ENCODE data around the gene CXCL10.

The CXCL10 gene

DNA sequence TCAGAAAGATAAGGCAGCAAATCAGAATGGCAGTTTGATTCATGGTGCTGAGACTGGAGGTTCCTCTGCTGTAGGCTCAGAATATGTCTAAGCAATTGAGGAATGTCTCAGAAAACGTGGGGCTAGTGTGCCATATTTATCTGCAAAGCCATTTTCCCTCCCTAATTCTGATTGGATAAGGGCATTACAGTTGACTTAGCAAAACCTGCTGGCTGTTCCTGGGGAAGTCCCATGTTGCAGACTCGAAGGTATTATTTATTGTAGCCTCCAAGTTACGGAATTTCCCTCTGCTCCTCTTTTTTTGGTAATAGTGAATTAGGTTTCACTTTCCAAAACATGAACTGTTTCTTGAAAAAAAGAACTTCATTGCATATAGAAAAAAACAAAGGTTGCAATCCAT lies at the start of gene CXCL10:
TSS of gene CXCL10 (minus strand) at position 109 of the 400 bp plus-strand sequence. CDS start at position 43, 66 bp downstream.
- DNase-seq (ENCODE audit: low read depth): peak; percentile 18
- TF ChIP-seq, protein P1, sequence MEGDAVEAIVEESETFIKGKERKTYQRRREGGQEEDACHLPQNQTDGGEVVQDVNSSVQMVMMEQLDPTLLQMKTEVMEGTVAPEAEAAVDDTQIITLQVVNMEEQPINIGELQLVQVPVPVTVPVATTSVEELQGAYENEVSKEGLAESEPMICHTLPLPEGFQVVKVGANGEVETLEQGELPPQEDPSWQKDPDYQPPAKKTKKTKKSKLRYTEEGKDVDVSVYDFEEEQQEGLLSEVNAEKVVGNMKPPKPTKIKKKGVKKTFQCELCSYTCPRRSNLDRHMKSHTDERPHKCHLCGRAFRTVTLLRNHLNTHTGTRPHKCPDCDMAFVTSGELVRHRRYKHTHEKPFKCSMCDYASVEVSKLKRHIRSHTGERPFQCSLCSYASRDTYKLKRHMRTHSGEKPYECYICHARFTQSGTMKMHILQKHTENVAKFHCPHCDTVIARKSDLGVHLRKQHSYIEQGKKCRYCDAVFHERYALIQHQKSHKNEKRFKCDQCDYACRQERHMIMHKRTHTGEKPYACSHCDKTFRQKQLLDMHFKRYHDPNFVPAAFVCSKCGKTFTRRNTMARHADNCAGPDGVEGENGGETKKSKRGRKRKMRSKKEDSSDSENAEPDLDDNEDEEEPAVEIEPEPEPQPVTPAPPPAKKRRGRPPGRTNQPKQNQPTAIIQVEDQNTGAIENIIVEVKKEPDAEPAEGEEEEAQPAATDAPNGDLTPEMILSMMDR (IDR thresholded peaks at IDR 0.05; ENCODE audit: insufficient read depth, low read depth, low read length, missing control alignments): no peak
- no peak within 1 kb of the TSS for H3K4me3 ChIP-seq (ENCODE audit: low read depth, low read length)

DNA sequence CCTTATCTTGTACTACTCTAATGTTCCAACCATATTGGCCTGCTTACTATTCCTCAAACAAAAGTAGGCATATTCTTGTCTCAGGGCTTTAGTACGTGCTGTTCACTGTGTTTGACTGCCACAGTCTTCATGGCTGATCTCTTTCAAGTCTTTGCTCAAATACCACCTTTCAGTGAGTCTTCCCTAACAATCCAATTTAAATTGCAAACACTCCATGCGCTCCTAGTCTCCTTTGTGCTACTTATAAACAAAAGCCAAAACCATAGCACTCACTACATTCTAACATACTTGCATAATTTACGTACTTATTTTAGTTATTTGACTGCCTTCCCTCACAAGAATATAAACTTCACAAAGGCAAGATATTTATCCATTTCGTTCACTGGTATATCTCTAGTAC lies 49.5 kb upstream of the CXCL10 start:
- DNase-seq (ENCODE audit: low read depth): no peak
- H3K4me3 ChIP-seq (ENCODE audit: low read depth, low read length): no peak overlapping the region
- TF ChIP-seq, protein P1 (IDR thresholded peaks at IDR 0.05; ENCODE audit: insufficient read depth, low read depth, low read length, missing control alignments): no peak

DNA sequence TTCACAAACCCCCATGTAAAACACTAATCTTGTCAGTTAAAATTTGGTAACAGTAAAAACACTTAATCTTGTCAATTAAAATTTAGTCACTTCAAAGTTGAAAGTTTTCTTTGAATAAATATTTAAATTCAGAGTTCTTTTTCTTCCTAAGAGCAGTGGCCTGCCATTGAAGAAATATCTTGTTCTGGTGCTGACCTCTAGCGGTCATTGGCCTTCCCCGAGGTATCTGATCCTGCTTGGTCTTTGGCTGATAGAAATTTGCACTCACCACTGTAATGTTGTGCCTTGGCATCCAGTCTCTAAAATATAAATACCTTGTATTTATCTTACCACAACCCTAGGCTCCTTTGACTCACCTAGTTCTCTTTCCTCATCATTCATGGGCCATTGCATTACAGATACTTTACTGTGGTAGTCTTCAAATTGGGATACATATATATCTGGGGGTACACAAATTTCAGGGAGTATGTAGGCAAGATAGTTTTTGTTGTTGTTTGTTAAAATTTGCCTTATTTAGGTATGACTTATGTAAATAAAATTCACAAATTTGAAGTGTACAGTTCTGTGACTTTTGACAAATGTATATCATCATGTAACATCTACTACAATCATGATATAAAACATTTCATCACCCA lies 44.5 kb upstream of the CXCL10 start:
- DNase-seq (ENCODE audit: low read depth): peak; percentile 81
- TF ChIP-seq, protein P1 (IDR thresholded peaks at IDR 0.05; ENCODE audit: insufficient read depth, low read depth, low read length, missing control alignments): peak; percentile 83
- no peak overlapping the region for H3K4me3 ChIP-seq (ENCODE audit: low read depth, low read length)

DNA sequence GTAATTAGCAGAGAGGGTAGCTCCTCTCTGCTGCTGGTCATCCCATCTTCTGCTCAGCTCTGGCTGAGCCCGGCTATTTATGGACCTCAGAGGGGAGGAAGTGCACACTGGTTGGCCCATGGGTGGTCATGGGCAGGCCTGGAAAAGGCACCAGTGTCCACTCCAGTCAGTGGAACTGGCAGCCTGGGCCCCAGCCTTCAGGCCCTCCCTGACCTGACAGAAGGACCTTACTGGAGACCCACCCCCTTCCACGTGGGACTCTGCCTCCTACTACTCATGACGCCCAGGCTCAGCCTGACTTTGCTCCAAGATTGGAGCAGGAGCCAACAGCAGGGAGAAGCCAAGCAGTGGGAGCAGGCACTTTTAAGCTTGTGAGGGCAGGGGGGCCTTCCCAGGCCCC lies 43.2 kb upstream of the CXCL10 start:
- TF ChIP-seq, protein P1 (IDR thresholded peaks at IDR 0.05; ENCODE audit: insufficient read depth, low read depth, low read length, missing control alignments): no peak
- DNase-seq (ENCODE audit: low read depth): no peak
- H3K4me3 ChIP-seq (ENCODE audit: low read depth, low read length): no peak overlapping the region

DNA sequence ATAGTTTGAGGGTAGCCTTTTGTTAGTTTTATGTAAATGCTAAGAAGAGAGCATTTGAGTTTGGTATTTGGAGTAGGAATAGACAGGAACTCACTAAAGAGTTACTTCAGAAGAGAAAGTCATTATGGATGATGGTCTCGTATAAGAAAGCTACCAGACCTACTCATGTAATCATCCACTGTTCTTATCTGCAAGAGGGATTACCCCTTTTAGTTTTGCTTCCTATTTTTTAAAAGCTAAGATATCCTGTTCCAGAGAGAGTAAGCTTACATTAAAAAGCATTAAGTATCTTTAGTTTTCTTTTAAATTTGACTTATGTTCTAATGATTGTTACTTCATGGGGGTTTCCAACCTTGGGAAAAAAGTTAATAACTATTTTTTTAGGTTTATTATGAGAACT lies 38.7 kb upstream of the CXCL10 start:
- H3K4me3 ChIP-seq (ENCODE audit: low read depth, low read length): no peak overlapping the region
- TF ChIP-seq, protein P1 (IDR thresholded peaks at IDR 0.05; ENCODE audit: insufficient read depth, low read depth, low read length, missing control alignments): no peak
- DNase-seq (ENCODE audit: low read depth): peak; percentile 24

DNA sequence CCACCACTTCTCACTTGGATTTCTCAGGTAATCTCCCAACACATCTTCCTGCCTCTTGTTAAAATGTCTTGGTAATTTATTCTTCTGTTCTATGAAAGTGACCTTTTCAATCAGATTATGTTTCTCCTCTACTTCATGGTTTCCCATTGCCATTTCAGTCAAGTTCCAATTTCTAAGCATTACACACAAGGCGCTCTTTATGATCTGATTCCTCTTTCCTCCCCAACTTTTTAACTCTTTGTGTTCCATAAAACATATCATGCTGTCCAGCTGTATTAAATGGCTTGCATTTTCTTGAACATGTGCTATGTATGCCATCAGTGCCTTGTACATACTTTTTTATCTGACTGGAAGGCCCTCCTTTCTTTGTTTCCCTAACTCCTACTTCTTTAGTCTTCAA lies 38.1 kb upstream of the CXCL10 start:
- TF ChIP-seq, protein P1 (IDR thresholded peaks at IDR 0.05; ENCODE audit: insufficient read depth, low read depth, low read length, missing control alignments): no peak
- H3K4me3 ChIP-seq (ENCODE audit: low read depth, low read length): no peak overlapping the region
- no peak for DNase-seq (ENCODE audit: low read depth)

DNA sequence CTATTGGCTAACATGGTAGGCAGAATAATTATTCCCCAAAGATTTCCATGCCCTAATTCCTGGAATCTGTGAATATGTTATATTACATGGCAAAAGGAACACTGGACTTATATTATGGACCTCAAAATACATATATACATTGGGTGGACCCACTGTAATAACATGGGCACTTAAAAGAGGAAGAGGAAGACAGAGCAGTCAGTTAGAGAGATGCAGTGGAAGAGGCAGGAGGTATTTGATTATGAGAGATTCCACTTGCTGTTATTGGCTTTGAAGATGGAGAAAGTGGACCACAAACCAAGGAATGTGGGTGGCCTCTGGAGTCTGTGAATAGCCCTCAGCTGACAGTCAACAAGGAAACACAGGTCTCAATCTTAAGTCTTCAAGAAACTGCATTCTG lies 37.2 kb upstream of the CXCL10 start:
- H3K4me3 ChIP-seq (ENCODE audit: low read depth, low read length): no peak overlapping the region
- TF ChIP-seq, protein P1 (IDR thresholded peaks at IDR 0.05; ENCODE audit: insufficient read depth, low read depth, low read length, missing control alignments): no peak
- no peak for DNase-seq (ENCODE audit: low read depth)
